HG03378 (cell line): ENCODE data around the gene PDGFD.
A peak's percentile ranks its signal among the peaks of the same experiment; 100 is the strongest.
"Not testable (repeated sequence)": the region's sequence is repeated elsewhere in the genome, so short reads cannot be mapped to it uniquely, and the experiment has no call there.

Source experiments
- ATAC-seq: cut with Tn5 transposase; IDR thresholded peaks from one replicate; pipeline ENCODE4 v1.9.1; 2021; ENCODE audit warnings: mild to moderate bottlenecking, moderate library complexity; ENCODE audit not compliant: unreplicated experiment

Gene PDGFD

GRCh38 chr11:104058680-104059079, 105.3 kb downstream of the PDGFD start:
- no peak for ATAC-seq

GRCh38 chr11:104057908-104058307, 106.0 kb downstream of the PDGFD start:
- no peak for ATAC-seq

GRCh38 chr11:104055596-104055995, 108.4 kb downstream of the PDGFD start:
- ATAC-seq, result no peak

- no peak for ATAC-seq
These were observed 108.9 kb downstream of the PDGFD start for GRCh38 chr11:104054911-104055529.

- ATAC-seq, result no peak
These were observed 110.0 kb downstream of the PDGFD start for GRCh38 chr11:104053743-104054478.

GRCh38 chr11:104051778-104052177, 112.2 kb downstream of the PDGFD start:
- no peak for ATAC-seq

GRCh38 chr11:104049116-104049515, 114.8 kb downstream of the PDGFD start:
- no peak for ATAC-seq

GRCh38 chr11:104046858-104047257, 117.1 kb downstream of the PDGFD start:
- not testable (repeated sequence) for ATAC-seq

GRCh38 chr11:104046331-104046730, 117.6 kb downstream of the PDGFD start:
- ATAC-seq, result no peak

GRCh38 chr11:104043678-104044239, 120.2 kb downstream of the PDGFD start:
- ATAC-seq, result no peak

- no peak for ATAC-seq
These were observed 120.8 kb downstream of the PDGFD start for GRCh38 chr11:104043142-104043541.

GRCh38 chr11:104041792-104042191, 122.2 kb downstream of the PDGFD start:
- no peak for ATAC-seq

- ATAC-seq, result no peak
These were observed 127.0 kb downstream of the PDGFD start for GRCh38 chr11:104036995-104037394.

GRCh38 chr11:104036588-104036987, 127.4 kb downstream of the PDGFD start, which contains the start of gene DDI1:
Gene DDI1, plus strand, starts transcription at chr11:104036640. Its CDS starts 183 bp downstream, at chr11:104036823.
- ATAC-seq, result no peak

- ATAC-seq, result no peak
These were observed 130.4 kb downstream of the PDGFD start for GRCh38 chr11:104033561-104033960.

- no peak for ATAC-seq
These were observed 130.8 kb downstream of the PDGFD start for GRCh38 chr11:104033134-104033533.

- no peak for ATAC-seq
These were observed 135.3 kb downstream of the PDGFD start for GRCh38 chr11:104028476-104029263.

- no peak for ATAC-seq
These were observed 139.4 kb downstream of the PDGFD start for GRCh38 chr11:104024572-104024971.

- peak; percentile 90 for ATAC-seq
These were observed 148.1 kb downstream of the PDGFD start for GRCh38 chr11:104015649-104016415.

GRCh38 chr11:104011044-104011443, 152.9 kb downstream of the PDGFD start:
- ATAC-seq, result no peak

GRCh38 chr11:104009744-104010143, 154.2 kb downstream of the PDGFD start:
- ATAC-seq, result no peak
